ENCODE results near the gene CTNNA3.

DNA sequence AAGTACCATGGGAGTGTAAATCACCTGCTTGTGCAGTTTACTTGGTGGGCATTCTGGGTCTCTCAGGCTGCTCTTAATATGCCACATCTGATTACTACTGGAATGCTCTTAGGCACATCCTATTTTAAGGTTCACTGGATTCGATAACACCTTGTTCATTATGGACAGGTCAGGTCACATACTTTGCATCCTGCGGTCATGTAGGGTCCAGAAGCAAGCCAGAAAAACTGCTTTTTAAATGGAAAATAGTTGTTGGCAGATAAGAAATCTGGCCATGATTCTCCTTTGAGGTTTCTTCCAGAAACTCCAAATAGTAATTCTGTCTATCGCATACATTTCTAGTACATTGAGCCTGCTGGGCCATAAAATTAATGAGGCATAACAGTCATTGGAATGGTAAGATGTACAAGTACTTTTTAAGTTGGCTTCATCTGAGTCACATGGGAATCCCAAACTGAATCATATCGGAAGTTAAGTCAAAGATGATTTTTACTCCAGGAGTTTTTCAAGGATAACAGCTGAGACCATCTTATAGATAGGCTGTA lies 398.3 kb downstream of the CTNNA3 start:
- TF ChIP-seq, protein P1, sequence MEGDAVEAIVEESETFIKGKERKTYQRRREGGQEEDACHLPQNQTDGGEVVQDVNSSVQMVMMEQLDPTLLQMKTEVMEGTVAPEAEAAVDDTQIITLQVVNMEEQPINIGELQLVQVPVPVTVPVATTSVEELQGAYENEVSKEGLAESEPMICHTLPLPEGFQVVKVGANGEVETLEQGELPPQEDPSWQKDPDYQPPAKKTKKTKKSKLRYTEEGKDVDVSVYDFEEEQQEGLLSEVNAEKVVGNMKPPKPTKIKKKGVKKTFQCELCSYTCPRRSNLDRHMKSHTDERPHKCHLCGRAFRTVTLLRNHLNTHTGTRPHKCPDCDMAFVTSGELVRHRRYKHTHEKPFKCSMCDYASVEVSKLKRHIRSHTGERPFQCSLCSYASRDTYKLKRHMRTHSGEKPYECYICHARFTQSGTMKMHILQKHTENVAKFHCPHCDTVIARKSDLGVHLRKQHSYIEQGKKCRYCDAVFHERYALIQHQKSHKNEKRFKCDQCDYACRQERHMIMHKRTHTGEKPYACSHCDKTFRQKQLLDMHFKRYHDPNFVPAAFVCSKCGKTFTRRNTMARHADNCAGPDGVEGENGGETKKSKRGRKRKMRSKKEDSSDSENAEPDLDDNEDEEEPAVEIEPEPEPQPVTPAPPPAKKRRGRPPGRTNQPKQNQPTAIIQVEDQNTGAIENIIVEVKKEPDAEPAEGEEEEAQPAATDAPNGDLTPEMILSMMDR (conservative IDR thresholded peaks at IDR 0.05 in 1 of 2, IDR thresholded peaks at IDR 0.05 in 1 of 2; ENCODE audit: extremely low read depth in 1 of 2, insufficient read depth in 1 of 2, low read depth in 1 of 2, low read length in 2 of 2), result no peak
- TF ChIP-seq EZH2 (IDR thresholded peaks at IDR 0.05; ENCODE audit: borderline replicate concordance, low read length), result no peak

Measured in mammary epithelial cell (primary cell).